Gastrocnemius medialis (tissue), 4 donors: ENCODE measurements around the gene CTTNBP2. TPM values are rescaled to one million over a fixed set of nuclear protein-coding genes. Genes with fewer than 3 reads are reported as not detected.
A peak's percentile ranks its signal among the peaks of the same experiment; 100 is the strongest.

Experiments
- ATAC-seq, 2 donors: fragments of 150-250 bp; one replicate each; pipeline ENCODE4 v1.9.1; 2016
- DNase-seq, 2 donors: peaks; one replicate each; pipeline ENCODE4 v3.0.0-alpha.2; 2019
- H3K27ac ChIP-seq, 4 donors: fragments of 200-600 bp; sonication (generic); 1 replicate in 1 of 4; 2 replicates in 3 of 4; pipeline ENCODE4 v1.5.1; 2016 to 2018; ENCODE audit warnings: mild to moderate bottlenecking in 2 of 4, moderate library complexity in 1 of 4
- H3K27me3 ChIP-seq, 3 donors: fragments of 200-600 bp; sonication (generic) in 2 of 3; 1 replicate in 1 of 3; 2 replicates in 2 of 3; pipeline versions ENCODE4 v1.5.1 to v1.6.0; 2016 to 2019; ENCODE audit warnings: mild to moderate bottlenecking in 1 of 3, moderate library complexity in 1 of 3
- H3K36me3 ChIP-seq, 2 donors: fragments of 200-600 bp; sonication (generic) in 1 of 2; one replicate each; pipeline ENCODE4 v1.5.1; 2017 to 2018
- H3K4me1 ChIP-seq, 2 donors: fragments of 200-600 bp; sonication (generic) in 1 of 2; one replicate each; pipeline ENCODE4 v1.5.1; 2016 to 2017; ENCODE audit warnings: mild to moderate bottlenecking in 2 of 2
- H3K4me3 ChIP-seq, 4 donors: fragments of 200-600 bp; sonication (generic) in 3 of 4; 1 replicate in 1 of 4; 2 replicates in 3 of 4; pipeline ENCODE4 v1.5.1; 2016 to 2019; ENCODE audit warnings: mild to moderate bottlenecking in 2 of 4
- H3K9me3 ChIP-seq, 3 donors: fragments of 200-600 bp; sonication (generic) in 2 of 3; 1 replicate in 1 of 3; 2 replicates in 2 of 3; pipeline ENCODE4 v1.5.1; 2016 to 2019
- CTCF ChIP-seq, 5 experiments: fragments of 450-650 bp in 3 of 5; fragments of 200-600 bp in 2 of 5; sonication (generic) in 2 of 5; IDR thresholded peaks in 4 of 5; conservative IDR thresholded peaks in 1 of 5; 1 replicate in 4 of 5; 2 replicates in 1 of 5; pipeline ENCODE4 v1.5.1; 2016 to 2019; ENCODE audit warnings: antibody characterized with exemption in 5 of 5, mild to moderate bottlenecking in 3 of 5, moderate library complexity in 3 of 5
- POLR2A ChIP-seq, 2 donors: fragments of 450-650 bp; IDR thresholded peaks; one replicate each; pipeline ENCODE4 v1.6.1; 2017; ENCODE audit warnings: antibody characterized with exemption in 2 of 2, mild to moderate bottlenecking in 2 of 2, moderate library complexity in 2 of 2
- in situ Hi-C, 4 donors: fragments of 200-750 bp; cut with MboI; loops; one replicate each; pipeline versions ENCODE4 v1.15.0 to v1.8.0; 2017; ENCODE audit warnings: low sequenced_read_pairs in 4 of 4
- intact Hi-C: fragments of 100-400 bp; cut with DNase I; formaldehyde crosslinking; loops from one replicate; pipeline ENCODE4 v1.15.1; 2023; ENCODE audit warnings: low total_unique reads
- total RNA-seq, 4 donors: library from RNA; depleted of rRNA; stranded (reverse); fragments of >200 nt; gene quantifications; one replicate each; pipeline versions ENCODE4 v1.1.0 to v1.2.3, GENCODE V29; 2016

The CTTNBP2 gene
- total RNA-seq: 1 to 10 TPM in 3 of 4 donors, under 1 TPM in 1; 0.49 to 1.8 (median 1.5) TPM

DNA sequence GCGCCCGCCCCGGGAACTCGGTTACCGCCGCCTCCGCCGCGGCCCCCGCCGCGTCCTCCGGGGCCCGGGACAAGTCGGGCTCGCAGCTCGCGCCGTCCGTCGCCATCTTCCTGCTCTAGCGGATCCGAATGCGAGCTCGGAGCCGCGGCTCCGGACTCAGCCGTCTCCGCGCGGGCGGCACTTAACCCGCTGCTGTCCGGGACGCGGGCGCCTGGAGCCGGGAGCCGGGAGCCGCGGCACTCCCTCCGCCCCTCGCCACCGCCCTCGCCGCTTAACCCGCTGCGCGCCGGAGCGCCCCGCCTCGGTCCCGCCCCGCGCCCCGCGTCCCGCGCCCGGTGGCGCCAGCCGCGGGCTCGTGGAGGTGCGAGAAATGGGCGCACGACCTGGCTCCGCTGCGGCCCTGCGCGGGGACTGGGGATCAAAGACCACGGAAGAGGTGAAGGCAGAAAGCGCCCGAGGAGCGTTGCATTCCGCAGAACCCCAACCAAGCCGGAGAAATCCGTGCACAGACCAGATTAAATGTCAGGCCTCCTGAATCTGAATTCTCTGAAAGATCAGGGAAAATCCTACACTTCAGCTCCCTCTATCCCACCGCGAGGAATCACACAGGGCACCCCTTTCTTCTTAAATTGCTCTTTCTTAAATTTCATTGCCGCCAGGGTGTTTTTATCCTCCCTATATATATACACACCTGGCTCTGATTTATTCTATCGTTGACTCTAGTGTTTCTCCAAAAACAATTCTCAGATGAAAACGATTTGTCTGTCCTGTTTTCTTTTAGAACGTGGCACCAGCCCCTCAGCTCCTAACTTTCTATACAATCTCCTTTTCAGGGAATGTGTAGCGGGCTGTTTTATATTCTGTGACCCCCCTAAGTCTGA, at the start of gene CTTNBP2:
TSS of gene CTTNBP2 (minus strand) at position 132 of the 881 bp plus-strand sequence. CDS start at position 106, 26 bp downstream.
- H3K4me3 ChIP-seq: peak within 1 kb of the TSS; percentile 60 to 68 (median 62)
- peaks cover 15 to 27% (median 17%) of the 10 kb centered on the region in 3 donors for H3K27me3 ChIP-seq
- DNase-seq (peak; percentile 2 to 14), ATAC-seq (peak; percentile 49 to 50)
- peak in 1 of 2 donors; percentile 15 for TF ChIP-seq POLR2A (IDR thresholded peaks at IDR 0.05)
- TF ChIP-seq CTCF (IDR thresholded peaks at IDR 0.05 in 4 of 5, conservative IDR thresholded peaks at IDR 0.05 in 1 of 5): no peak
- in situ Hi-C loops (no loop called here), intact Hi-C loops (no loop called here)
- H3K27ac ChIP-seq: no peak within 1 kb of the TSS
- no peaks in the 10 kb centered on the region for H3K36me3 ChIP-seq
- H3K4me1 ChIP-seq: peaks cover 0 to 5% of the 10 kb centered on the region in 2 donors
- H3K9me3 ChIP-seq: no peaks in the 10 kb centered on the region

DNA sequence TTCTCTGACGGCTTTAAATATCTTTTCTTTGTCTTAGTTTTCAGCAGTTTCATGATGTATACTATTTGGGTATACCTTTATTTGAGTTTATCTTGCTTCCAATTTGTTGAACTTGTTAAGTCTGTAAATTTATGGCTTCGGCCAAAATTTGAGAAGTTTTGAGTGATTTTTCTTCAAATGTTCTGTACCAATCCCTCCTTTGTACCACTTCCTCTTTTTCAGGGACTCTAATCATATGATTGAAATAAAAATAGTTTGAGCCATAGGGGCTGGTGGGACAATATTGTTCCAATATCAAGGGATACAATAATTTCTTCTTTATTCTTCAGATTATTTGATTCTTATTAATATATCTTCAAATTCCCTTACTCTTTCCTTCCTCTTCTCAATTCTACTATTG, 43.1 kb upstream of the CTTNBP2 start:
- intact Hi-C loops: no loop called here
- in situ Hi-C loops: no loop called here
- ATAC-seq (no peak), DNase-seq (no peak)
- Histone ChIP-seq H3K27ac (no peak overlapping the region), H3K4me1 (no peaks in the 10 kb centered on the region), H3K27me3 (no peaks in the 10 kb centered on the region), H3K9me3 (no peaks in the 10 kb centered on the region), H3K4me3 (no peak overlapping the region), H3K36me3 (no peaks in the 10 kb centered on the region)
- TF ChIP-seq POLR2A (IDR thresholded peaks at IDR 0.05): no peak
- no peak for TF ChIP-seq CTCF (IDR thresholded peaks at IDR 0.05 in 4 of 5, conservative IDR thresholded peaks at IDR 0.05 in 1 of 5)

DNA sequence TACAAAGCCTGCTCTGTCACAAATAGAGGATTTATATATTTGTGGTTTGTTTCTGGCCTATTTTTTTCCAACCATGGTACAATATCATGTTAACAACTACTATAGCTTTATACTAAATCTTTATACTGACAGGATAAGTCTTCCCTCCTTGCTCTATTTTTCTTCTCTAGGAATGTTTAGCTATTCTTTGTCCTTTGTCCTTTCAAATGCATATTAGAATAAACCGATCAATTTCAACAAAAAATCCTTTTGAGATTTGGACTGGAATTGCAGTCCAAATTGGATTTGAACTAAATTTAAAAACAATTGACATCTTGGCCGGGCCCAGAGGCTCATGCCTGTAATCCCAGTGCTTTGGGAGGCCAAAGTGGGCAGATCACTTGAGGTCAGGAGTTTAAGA, 39.2 kb upstream of the CTTNBP2 start:
- Histone ChIP-seq H3K9me3 (no peaks in the 10 kb centered on the region), H3K36me3 (no peaks in the 10 kb centered on the region), H3K4me3 (no peak overlapping the region), H3K27ac (no peak overlapping the region), H3K27me3 (no peaks in the 10 kb centered on the region), H3K4me1 (no peaks in the 10 kb centered on the region)
- ATAC-seq (no peak), DNase-seq (no peak)
- TF ChIP-seq CTCF (IDR thresholded peaks at IDR 0.05 in 4 of 5, conservative IDR thresholded peaks at IDR 0.05 in 1 of 5) (no peak), POLR2A (IDR thresholded peaks at IDR 0.05) (no peak)
- in situ Hi-C loops: no loop called here
- intact Hi-C loops: no loop called here

- intact Hi-C loops (no loop called here), in situ Hi-C loops (no loop called here)
- DNase-seq (no peak), ATAC-seq (no peak)
- H3K36me3 ChIP-seq: no peaks in the 10 kb centered on the region
- TF ChIP-seq CTCF (IDR thresholded peaks at IDR 0.05 in 4 of 5, conservative IDR thresholded peaks at IDR 0.05 in 1 of 5) (no peak), POLR2A (IDR thresholded peaks at IDR 0.05) (no peak)
- no peaks in the 10 kb centered on the region for H3K4me1 ChIP-seq
- H3K27me3 ChIP-seq: no peaks in the 10 kb centered on the region
- no peak overlapping the region for H3K27ac ChIP-seq
- no peaks in the 10 kb centered on the region for H3K9me3 ChIP-seq
- H3K4me3 ChIP-seq: no peak overlapping the region
Measured at GRCh38 chr7:117908031-117908795, 35.0 kb upstream of the CTTNBP2 start.
